Measurements from ENCODE around the gene GNL3L. TPM values are rescaled to one million over a fixed set of nuclear protein-coding genes. Genes with fewer than 3 reads are reported as not detected.
"Not testable (repeated sequence)": the region's sequence is repeated elsewhere in the genome, so short reads cannot be mapped to it uniquely, and the experiment has no call there.

The GNL3L gene
- total and polyA plus RNA-seq, 2 of the 13 experiments (the other 11 are each of a cell fraction or from before 2014, with no cell fraction given), result 12.1 to 32.6 TPM

- TF ChIP-seq CBX2 (IDR thresholded peaks at IDR 0.05; ENCODE audit: low read depth, low read length), result no peak
- no peak for TF ChIP-seq CBX2 (CRISPR knock-in tag; IDR thresholded peaks at IDR 0.05; ENCODE audit: low read depth)
- TF ChIP-seq ELF3 (CRISPR knock-in tag; IDR thresholded peaks at IDR 0.05), result no peak
- TF ChIP-seq ZMYM3 (CRISPR knock-in tag; IDR thresholded peaks at IDR 0.05), result no peak
- no peak for TF ChIP-seq SALL2 (CRISPR knock-in tag; IDR thresholded peaks at IDR 0.05)
- TF ChIP-seq ISX (CRISPR knock-in tag; conservative IDR thresholded peaks at IDR 0.05), result no peak
- TF ChIP-seq NPAS2 (CRISPR knock-in tag; IDR thresholded peaks at IDR 0.05; ENCODE audit: borderline replicate concordance), result no peak
- TF ChIP-seq HMG20A (CRISPR knock-in tag; IDR thresholded peaks at IDR 0.05; ENCODE audit: borderline replicate concordance), result no peak
- no peak for TF ChIP-seq HNF1A (IDR thresholded peaks at IDR 0.05; ENCODE audit: low read depth)
- no peak for TF ChIP-seq HNF1A (CRISPR knock-in tag; IDR thresholded peaks at IDR 0.05; ENCODE audit: borderline replicate concordance)
- TF ChIP-seq HNF4A (CRISPR knock-in tag; IDR thresholded peaks at IDR 0.05), result no peak
- no peak for TF ChIP-seq SOX5 (CRISPR knock-in tag; IDR thresholded peaks at IDR 0.05; ENCODE audit: borderline replicate concordance)
- TF ChIP-seq, protein P1, sequence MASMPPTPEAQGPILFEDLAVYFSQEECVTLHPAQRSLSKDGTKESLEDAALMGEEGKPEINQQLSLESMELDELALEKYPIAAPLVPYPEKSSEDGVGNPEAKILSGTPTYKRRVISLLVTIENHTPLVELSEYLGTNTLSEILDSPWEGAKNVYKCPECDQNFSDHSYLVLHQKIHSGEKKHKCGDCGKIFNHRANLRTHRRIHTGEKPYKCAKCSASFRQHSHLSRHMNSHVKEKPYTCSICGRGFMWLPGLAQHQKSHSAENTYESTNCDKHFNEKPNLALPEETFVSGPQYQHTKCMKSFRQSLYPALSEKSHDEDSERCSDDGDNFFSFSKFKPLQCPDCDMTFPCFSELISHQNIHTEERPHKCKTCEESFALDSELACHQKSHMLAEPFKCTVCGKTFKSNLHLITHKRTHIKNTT (CRISPR knock-in tag; IDR thresholded peaks at IDR 0.05), result no peak
- TF ChIP-seq DRAP1 (CRISPR knock-in tag; IDR thresholded peaks at IDR 0.05), result no peak
Measured at GRCh38 chrX:54570332-54570731, 40.3 kb downstream of the GNL3L start (continued).

DNA sequence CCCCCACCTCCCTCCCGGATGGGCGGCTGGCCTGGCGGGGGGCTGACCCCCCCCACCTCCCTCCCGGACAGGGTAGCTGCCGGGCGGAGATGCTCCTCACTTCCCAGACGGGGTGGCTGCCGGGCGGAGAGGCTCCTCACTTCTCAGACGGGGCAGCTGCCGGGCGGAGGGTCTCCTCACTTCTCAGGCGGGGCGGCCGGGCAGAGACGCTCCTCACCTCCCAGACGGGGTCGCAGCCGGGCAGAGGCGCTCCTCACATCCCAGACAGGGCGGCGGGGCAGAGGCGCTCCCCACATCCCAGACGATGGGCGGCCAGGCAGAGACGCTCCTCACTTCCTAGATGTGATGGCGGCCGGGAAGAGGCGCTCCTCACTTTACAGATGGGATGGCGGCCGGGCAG is 42.6 kb downstream of the GNL3L start:
- CTCF ChIA-PET (ENCODE audit: low intra/inter-chr PET ratio, low total read pairs); H3K4me1 ChIP-seq (ENCODE audit: insufficient read depth, low read length); in situ Hi-C loops (cut with HindIII; ENCODE audit: extremely low pct_ligation_motif_present, low pct_unique_long_range_greater_than_20kb); H3K9ac ChIP-seq (ENCODE audit: insufficient read depth, low read depth, low read length); intact Hi-C loops (cut with micrococcal nuclease; ENCODE audit: unreplicated experiment); POLR2A ChIA-PET; H4K20me1 ChIP-seq (ENCODE audit: insufficient read depth, low read length); H3K79me2 ChIP-seq (ENCODE audit: insufficient read depth, low read length); FAIRE-seq; H2AFZ ChIP-seq (ENCODE audit: low read length); ATAC-seq; H3K27ac ChIP-seq (ENCODE audit: extremely low read length, insufficient read depth, low read length); DNase-seq (ENCODE audit: low spot score); H3K9me3 ChIP-seq (ENCODE audit: low read length); H3K4me2 ChIP-seq (ENCODE audit: low read depth, low read length); H3K36me3 ChIP-seq (replicated peaks in 1 of 2; ENCODE audit: control insufficient read depth in 1 of 2, insufficient read depth in 2 of 2, low read length in 2 of 2); H3K27me3 ChIP-seq (ENCODE audit: control insufficient read depth in 1 of 2, insufficient read depth in 2 of 2, low read length in 2 of 2); H3K4me3 ChIP-seq (replicated peaks in 1 of 3; ENCODE audit: insufficient read depth in 1 of 3, low read depth in 2 of 3, low read length in 3 of 3); BruUV-seq (replicated peaks): not testable (repeated sequence)
- no CpG with 5 or more reads among the region's 31 CpGs for WGBS (ENCODE audit: low lambda C conversion rate)
